ENCODE measurements around the gene VPS8. TPM values are rescaled to one million over a fixed set of nuclear protein-coding genes. Genes with fewer than 3 reads are reported as not detected.

VPS8 gene
- total and polyA plus RNA-seq, 9 of the 15 experiments (the other 6 are each of a cell fraction or from before 2014, with no cell fraction given), result 7.2 to 41.0 (median 28.3) TPM

GRCh38 chr3:184885112-184885511 is 73.1 kb downstream of the VPS8 start (continued):
- no peak for TF ChIP-seq ZNF639 (CRISPR knock-in tag; conservative IDR thresholded peaks at IDR 0.05 in 1 of 2, IDR thresholded peaks at IDR 0.05 in 1 of 2)
- no peak for TF ChIP-seq EZH2 (IDR thresholded peaks at IDR 0.05; ENCODE audit: borderline replicate concordance, low read depth, low read length)
- no peak for TF ChIP-seq ETS1 (conservative IDR thresholded peaks at IDR 0.05; ENCODE audit: control insufficient read depth, low read depth, low read length)
- TF ChIP-seq ZZZ3 (IDR thresholded peaks at IDR 0.05), result no peak
- TF ChIP-seq GATA2 (CRISPR knock-in tag; IDR thresholded peaks at IDR 0.05), result no peak
- TF ChIP-seq ARID2 (IDR thresholded peaks at IDR 0.05), result no peak
- no peak for TF ChIP-seq SIX5 (IDR thresholded peaks at IDR 0.05; ENCODE audit: borderline replicate concordance in 1 of 2, insufficient read depth in 1 of 2, low read depth in 1 of 2, low read length in 2 of 2)
- TF ChIP-seq, protein P1, sequence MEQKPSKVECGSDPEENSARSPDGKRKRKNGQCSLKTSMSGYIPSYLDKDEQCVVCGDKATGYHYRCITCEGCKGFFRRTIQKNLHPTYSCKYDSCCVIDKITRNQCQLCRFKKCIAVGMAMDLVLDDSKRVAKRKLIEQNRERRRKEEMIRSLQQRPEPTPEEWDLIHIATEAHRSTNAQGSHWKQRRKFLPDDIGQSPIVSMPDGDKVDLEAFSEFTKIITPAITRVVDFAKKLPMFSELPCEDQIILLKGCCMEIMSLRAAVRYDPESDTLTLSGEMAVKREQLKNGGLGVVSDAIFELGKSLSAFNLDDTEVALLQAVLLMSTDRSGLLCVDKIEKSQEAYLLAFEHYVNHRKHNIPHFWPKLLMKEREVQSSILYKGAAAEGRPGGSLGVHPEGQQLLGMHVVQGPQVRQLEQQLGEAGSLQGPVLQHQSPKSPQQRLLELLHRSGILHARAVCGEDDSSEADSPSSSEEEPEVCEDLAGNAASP (IDR thresholded peaks at IDR 0.05), result no peak
- TF ChIP-seq TAF9B (IDR thresholded peaks at IDR 0.05; ENCODE audit: partially characterized antibody), result no peak
- TF ChIP-seq MAFG (tag; conservative IDR thresholded peaks at IDR 0.05), result peak; percentile 36; the same call in 1 of the 2 replicates
- TF ChIP-seq TCF7 (IDR thresholded peaks at IDR 0.05; ENCODE audit: borderline replicate concordance), result no peak
- TF ChIP-seq NCOA6 (IDR thresholded peaks at IDR 0.05), result no peak
- TF ChIP-seq C11orf30 (IDR thresholded peaks at IDR 0.05; ENCODE audit: low read depth), result peak; percentile 66
- TF ChIP-seq, protein P2, sequence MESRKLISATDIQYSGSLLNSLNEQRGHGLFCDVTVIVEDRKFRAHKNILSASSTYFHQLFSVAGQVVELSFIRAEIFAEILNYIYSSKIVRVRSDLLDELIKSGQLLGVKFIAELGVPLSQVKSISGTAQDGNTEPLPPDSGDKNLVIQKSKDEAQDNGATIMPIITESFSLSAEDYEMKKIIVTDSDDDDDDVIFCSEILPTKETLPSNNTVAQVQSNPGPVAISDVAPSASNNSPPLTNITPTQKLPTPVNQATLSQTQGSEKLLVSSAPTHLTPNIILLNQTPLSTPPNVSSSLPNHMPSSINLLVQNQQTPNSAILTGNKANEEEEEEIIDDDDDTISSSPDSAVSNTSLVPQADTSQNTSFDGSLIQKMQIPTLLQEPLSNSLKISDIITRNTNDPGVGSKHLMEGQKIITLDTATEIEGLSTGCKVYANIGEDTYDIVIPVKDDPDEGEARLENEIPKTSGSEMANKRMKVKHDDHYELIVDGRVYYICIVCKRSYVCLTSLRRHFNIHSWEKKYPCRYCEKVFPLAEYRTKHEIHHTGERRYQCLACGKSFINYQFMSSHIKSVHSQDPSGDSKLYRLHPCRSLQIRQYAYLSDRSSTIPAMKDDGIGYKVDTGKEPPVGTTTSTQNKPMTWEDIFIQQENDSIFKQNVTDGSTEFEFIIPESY (CRISPR knock-in tag; IDR thresholded peaks at IDR 0.05), result no peak
- no peak for TF ChIP-seq ZBTB1 (CRISPR knock-in tag; IDR thresholded peaks at IDR 0.05; ENCODE audit: borderline replicate concordance, low read depth)
- no peak for TF ChIP-seq SP1 (CRISPR knock-in tag; IDR thresholded peaks at IDR 0.05)
- no peak for TF ChIP-seq SRSF7 (optimal IDR thresholded peaks at IDR 0.05; ENCODE audit: low read depth, low read length)
- no peak for TF ChIP-seq GTF2F1 (IDR thresholded peaks at IDR 0.05; ENCODE audit: low read depth, low read length)

Data from K562 (cell line).